Activated CD4-positive, alpha-beta T cell treated with anti-CD3 and anti-CD28 coated beads for 1 hour (primary cell): ENCODE measurements around the gene HSPA4L.

Experiments used
- DNase-seq: peaks from one replicate; pipeline ENCODE4 v3.0.0-alpha.2; 2020

The HSPA4L gene

GRCh38 chr4:127783955-127784770 is 2.0 kb downstream of the HSPA4L start:
- DNase-seq: no peak

GRCh38 chr4:127788517-127788916 is 6.4 kb downstream of the HSPA4L start:
- DNase-seq: no peak

GRCh38 chr4:127791391-127791790 is 9.3 kb downstream of the HSPA4L start:
- DNase-seq: no peak

GRCh38 chr4:127793528-127793927 is 11.4 kb downstream of the HSPA4L start:
- DNase-seq: no peak

- DNase-seq: no peak
Observed at GRCh38 chr4:127799711-127800110, 17.6 kb downstream of the HSPA4L start.

- no peak for DNase-seq
Observed at GRCh38 chr4:127809173-127809800, 27.2 kb downstream of the HSPA4L start.

- no peak for DNase-seq
Observed at GRCh38 chr4:127810551-127810950, 28.4 kb downstream of the HSPA4L start.

- no peak for DNase-seq
Observed at GRCh38 chr4:127822430-127822829, 40.3 kb downstream of the HSPA4L start.

- DNase-seq: no peak
Observed at GRCh38 chr4:127828121-127828520, 46.0 kb downstream of the HSPA4L start.

GRCh38 chr4:127829014-127829413 is 46.9 kb downstream of the HSPA4L start:
- no peak for DNase-seq

- DNase-seq: no peak
Observed at GRCh38 chr4:127832585-127832984, 50.5 kb downstream of the HSPA4L start.

GRCh38 chr4:127843704-127844600 is 61.8 kb downstream of the HSPA4L start:
- no peak for DNase-seq

GRCh38 chr4:127844601-127845116 is 62.5 kb downstream of the HSPA4L start:
- no peak for DNase-seq

- no peak for DNase-seq
Observed at GRCh38 chr4:127846061-127846460, 63.9 kb downstream of the HSPA4L start.

- DNase-seq: no peak
Observed at GRCh38 chr4:127846765-127847164, 64.6 kb downstream of the HSPA4L start.

GRCh38 chr4:127849505-127850234 is 67.5 kb downstream of the HSPA4L start:
- no peak for DNase-seq

GRCh38 chr4:127852661-127853060 is 70.5 kb downstream of the HSPA4L start:
- DNase-seq: no peak

GRCh38 chr4:127856196-127856812 is 74.2 kb downstream of the HSPA4L start:
- DNase-seq: no peak

GRCh38 chr4:127856813-127857447 is 74.8 kb downstream of the HSPA4L start:
- DNase-seq: no peak

- no peak for DNase-seq
Observed at GRCh38 chr4:127857641-127858040, 75.5 kb downstream of the HSPA4L start.

GRCh38 chr4:127868196-127868595 is 86.1 kb downstream of the HSPA4L start:
- no peak for DNase-seq

GRCh38 chr4:127870281-127870680 is 88.2 kb downstream of the HSPA4L start:
- no peak for DNase-seq
